A549 (cell line): ENCODE measurements around the gene DLGAP1.

ENCODE experiments used
- CTCF ChIP-seq: fragments of >200 bp; sonication (Bioruptor Twin); formaldehyde crosslinking; IDR thresholded peaks from 3 replicates; pipeline ENCODE4 v1.5.1; 2016
- HOXA7 ChIP-seq: fragments of 250-450 bp; sonication (Bioruptor Pico); IDR thresholded peaks from 2 replicates; pipeline ENCODE4 v1.5.0; 2020; ENCODE audit warnings: mild to moderate bottlenecking, moderate library complexity
- JUNB ChIP-seq: fragments of >200 bp; sonication (Bioruptor Twin); formaldehyde crosslinking; IDR thresholded peaks from 2 replicates; pipeline ENCODE4 v1.6.1; 2016
- MAX ChIP-seq: IDR thresholded peaks from 2 replicates; pipeline ENCODE4 v1.6.1; 2012
- MAZ ChIP-seq: fragments of 150-350 bp; IDR thresholded peaks from 2 replicates; pipeline ENCODE4 v1.6.1; 2014; ENCODE audit warnings: antibody characterized with exemption, low read depth, low read length, borderline replicate concordance
- POLR2A ChIP-seq: IDR thresholded peaks from 2 replicates; pipeline ENCODE4 v1.6.1; 2012; ENCODE audit warnings: mild to moderate bottlenecking, low read length
- REST ChIP-seq: fragments of 200-600 bp; sonication (generic); IDR thresholded peaks from 2 replicates; pipeline ENCODE4 v1.6.1; 2016; ENCODE audit warnings: antibody characterized with exemption, mild to moderate bottlenecking, moderate library complexity
- SREBF2 ChIP-seq: fragments of 450-650 bp; IDR thresholded peaks from 2 replicates; pipeline ENCODE4 v1.6.1; 2014; ENCODE audit warnings: mild to moderate bottlenecking, moderate library complexity
- USF2 ChIP-seq: fragments of 450-650 bp; IDR thresholded peaks from 2 replicates; pipeline ENCODE4 v1.6.1; 2014; ENCODE audit warnings: antibody characterized with exemption

- TF ChIP-seq MAZ = no peak
- no peak for TF ChIP-seq CTCF
- TF ChIP-seq POLR2A = no peak
- no peak for TF ChIP-seq MAX
- TF ChIP-seq JUNB = no peak
- no peak for TF ChIP-seq SREBF2
- no peak for TF ChIP-seq REST
- TF ChIP-seq USF2 = no peak
- TF ChIP-seq HOXA7 (CRISPR knock-in tag) = no peak
These were observed 969.7 kb downstream of the DLGAP1 start for GRCh38 chr18:3485153-3486149.
